H1 (cell line): ENCODE data around the gene DNAI2. TPM values are rescaled to one million over a fixed set of nuclear protein-coding genes. Genes with fewer than 3 reads are reported as not detected.

ENCODE experiments used
- CTCF ChIA-PET: fragments of 300-600 bp; sonication (Branson Sonifier 250); formaldehyde crosslinking; loops from one replicate; lab custom pipeline; 2021; ENCODE audit not compliant: partially characterized antibody; lab: Charles Lee
- POLR2A ChIA-PET: fragments of 300-600 bp; sonication (Branson Sonifier 250); formaldehyde crosslinking; loops from one replicate; lab custom pipeline; 2021; ENCODE audit warnings: inconsistent platforms; ENCODE audit not compliant: partially characterized antibody; lab: Charles Lee
- DNase-seq, 2 experiments: peaks; one replicate each; pipeline versions ENCODE4 v3.0.0 to v3.0.0-alpha.2; 2010 to 2022; ENCODE audit warnings: low spot score in 2 of 2, low read depth in 1 of 2, mixed read lengths in 1 of 2
- FAIRE-seq: peaks from 2 replicates; lab custom pipeline; 2011; peaks lifted over from hg19 to GRCh38; lab: Jason Lieb, UNC
- H2AFZ ChIP-seq: 2 replicates; pipeline ENCODE4 v1.8.1; 2012; ENCODE audit warnings: low read length, inconsistent platforms
- H2AK5ac ChIP-seq: 2 replicates; pipeline ENCODE4 v1.6.1; 2013; ENCODE audit warnings: low read depth, low read length
- H2BK120ac ChIP-seq: replicated peaks from 2 replicates; pipeline ENCODE3; 2013; ENCODE audit warnings: low read depth, low read length, inconsistent platforms
- H2BK12ac ChIP-seq: 2 replicates; pipeline ENCODE4 v1.6.1; 2013; ENCODE audit warnings: low read depth, low read length
- H2BK15ac ChIP-seq: 2 replicates; pipeline ENCODE4 v1.6.1; 2013; ENCODE audit warnings: low read length
- H2BK20ac ChIP-seq: 2 replicates; pipeline ENCODE4 v1.6.1; 2013; ENCODE audit warnings: low read length
- H2BK5ac ChIP-seq: 2 replicates; pipeline ENCODE4 v1.6.1; 2013; ENCODE audit warnings: low read depth, low read length
- H3K14ac ChIP-seq: 2 replicates; pipeline ENCODE4 v1.6.1; 2013; ENCODE audit warnings: inconsistent platforms; ENCODE audit not compliant: insufficient read length
- H3K18ac ChIP-seq: 2 replicates; pipeline ENCODE4 v1.6.1; 2013; ENCODE audit warnings: low read length; ENCODE audit errors: extremely low read depth
- H3K23ac ChIP-seq: 2 replicates; pipeline ENCODE4 v1.6.1; 2013; ENCODE audit warnings: inconsistent platforms; ENCODE audit not compliant: insufficient read length
- H3K23me2 ChIP-seq: 2 replicates; pipeline ENCODE4 v1.6.1; 2013; ENCODE audit warnings: low read depth, low read length
- H3K27ac ChIP-seq: 2 replicates; pipeline ENCODE4 v1.6.1; 2011; ENCODE audit warnings: low read depth, low read length, inconsistent platforms
- H3K27me3 ChIP-seq, 4 experiments: replicated peaks in 1 of 4; 1 replicate in 1 of 4; 2 replicates in 3 of 4; pipeline versions ENCODE4 v1.6.1 to v1.8.1; 2011 to 2013; ENCODE audit warnings: low read length in 3 of 4, mild to moderate bottlenecking in 3 of 4, inconsistent platforms in 2 of 4, mixed read lengths in 2 of 4, moderate library complexity in 1 of 4; ENCODE audit not compliant: control insufficient read depth in 3 of 4, insufficient read depth in 3 of 4; ENCODE audit errors: extremely low read depth in 1 of 4
- H3K36me3 ChIP-seq, 4 experiments: 2 replicates each; pipeline versions ENCODE4 v1.6.1 to v1.8.1; 2011 to 2013; ENCODE audit warnings: mild to moderate bottlenecking in 4 of 4, low read length in 3 of 4, moderate library complexity in 2 of 4, control low read depth in 1 of 4, inconsistent platforms in 1 of 4; ENCODE audit not compliant: insufficient read depth in 4 of 4, control insufficient read depth in 2 of 4
- H3K4ac ChIP-seq: replicated peaks from 2 replicates; pipeline ENCODE3; 2013; ENCODE audit warnings: low read length, low read depth, mixed read lengths, inconsistent platforms; ENCODE audit not compliant: insufficient read length
- H3K4me1 ChIP-seq, 4 experiments: replicated peaks in 1 of 4; 1 replicate in 1 of 4; 2 replicates in 3 of 4; pipeline versions ENCODE4 v1.6.1 to v1.8.1; 2011 to 2013; ENCODE audit warnings: low read length in 3 of 4, inconsistent platforms in 2 of 4, mixed read lengths in 1 of 4; ENCODE audit not compliant: insufficient read depth in 4 of 4, control insufficient read depth in 3 of 4
- H3K4me2 ChIP-seq, 2 experiments: 2 replicates each; pipeline versions ENCODE4 v1.6.1 to v1.8.1; 2011 to 2013; ENCODE audit warnings: low read depth in 2 of 2, low read length in 2 of 2, control low read depth in 1 of 2, inconsistent platforms in 1 of 2, mild to moderate bottlenecking in 1 of 2; ENCODE audit not compliant: insufficient read depth in 1 of 2
- H3K4me3 ChIP-seq, 4 experiments: fragments of 200-600, 300-600 bp in 1 of 4; sonication (generic), shearing (Covaris generic), sonication (Bioruptor Twin) in 1 of 4; 2 replicates each; pipeline versions ENCODE4 v1.5.1 to v1.8.1; 2011 to 2016; ENCODE audit warnings: low read length in 4 of 4, low read depth in 3 of 4, control low read depth in 2 of 4, inconsistent platforms in 2 of 4, mild to moderate bottlenecking in 2 of 4, mixed read lengths in 1 of 4, moderate library complexity in 1 of 4; ENCODE audit not compliant: insufficient read depth in 2 of 4; ENCODE audit errors: extremely low read depth in 1 of 4
- H3K56ac ChIP-seq: replicated peaks from 2 replicates; pipeline ENCODE3; 2013; ENCODE audit warnings: low read depth, mild to moderate bottlenecking, mixed read lengths, low read length, inconsistent platforms; ENCODE audit not compliant: insufficient read length
- H3K79me1 ChIP-seq: 2 replicates; pipeline ENCODE4 v1.6.1; 2013; ENCODE audit warnings: low read depth, low read length, control low read depth
- H3K79me2 ChIP-seq, 2 experiments: 2 replicates each; pipeline versions ENCODE4 v1.6.1 to v1.8.1; 2012 to 2013; ENCODE audit warnings: low read length in 2 of 2, mild to moderate bottlenecking in 2 of 2, inconsistent platforms in 1 of 2; ENCODE audit not compliant: insufficient read depth in 2 of 2, control insufficient read depth in 1 of 2
- H3K9ac ChIP-seq, 4 experiments: replicated peaks in 1 of 4; 1 replicate in 1 of 4; 2 replicates in 3 of 4; pipeline versions ENCODE4 v1.6.1 to v1.8.1; 2011 to 2013; ENCODE audit warnings: low read depth in 3 of 4, low read length in 3 of 4, control low read depth in 2 of 4, mild to moderate bottlenecking in 2 of 4, moderate library complexity in 2 of 4, inconsistent platforms in 1 of 4; ENCODE audit errors: extremely low read depth in 1 of 4
- H3K9me3 ChIP-seq, 2 experiments: 2 replicates each; pipeline versions ENCODE4 v1.6.1 to v1.8.1; 2012 to 2013; ENCODE audit warnings: mild to moderate bottlenecking in 2 of 2, moderate library complexity in 2 of 2, control low read depth in 1 of 2, inconsistent platforms in 1 of 2, low read depth in 1 of 2, low read length in 1 of 2, mixed read lengths in 1 of 2; ENCODE audit not compliant: insufficient read depth in 2 of 2
- H4K20me1 ChIP-seq, 2 experiments: replicated peaks in 1 of 2; 2 replicates each; pipeline versions ENCODE3 to v1.8.1; 2011 to 2013; ENCODE audit warnings: inconsistent platforms in 2 of 2, low read length in 2 of 2, mild to moderate bottlenecking in 1 of 2; ENCODE audit not compliant: insufficient read depth in 2 of 2, control insufficient read depth in 1 of 2
- H4K5ac ChIP-seq: 2 replicates; pipeline ENCODE4 v1.6.1; 2013; ENCODE audit warnings: low read length, low read depth, mixed read lengths, inconsistent platforms; ENCODE audit not compliant: insufficient read length
- H4K8ac ChIP-seq: 2 replicates; pipeline ENCODE4 v1.8.0; 2013; ENCODE audit warnings: mild to moderate bottlenecking, moderate library complexity, low read length, inconsistent platforms; ENCODE audit not compliant: insufficient read depth; ENCODE audit errors: extremely low read depth
- H4K91ac ChIP-seq: replicated peaks from 2 replicates; pipeline ENCODE3; 2013; ENCODE audit warnings: low read length, mixed read lengths, inconsistent platforms; ENCODE audit not compliant: insufficient read length
- CREB1 ChIP-seq: IDR thresholded peaks from 2 replicates; pipeline ENCODE4 v1.6.1; 2012; ENCODE audit warnings: inconsistent platforms
- WGBS, 2 experiments: shearing (Covaris generic) in 1 of 2; methylation state at CpG; one replicate each; pipeline versions ENCODE4 v1.1.6 to v1.1.7; 2013 to 2015; ENCODE audit warnings: low lambda C conversion rate in 2 of 2, mixed read lengths in 2 of 2, inconsistent platforms in 1 of 2, low coverage in 1 of 2, missing lambda C conversion rate in 1 of 2; ENCODE audit not compliant: insufficient replicate concordance in 2 of 2, insufficient coverage in 1 of 2, insufficient read length in 1 of 2; ENCODE audit errors: extremely low coverage in 1 of 2, missing lambda C conversion rate in 1 of 2; 5-methylcytosine and 5-hydroxymethylcytosine counted together
- polyA plus RNA-seq, 7 experiments: library from polyadenylated mRNA; depleted of rRNA in 3 of 7; stranded (reverse) in 5 of 7; unstranded in 2 of 7; fragments of >200 nt in 5 of 7; fragments of 200-250 nt in 2 of 7; gene quantifications; 1 replicate in 5 of 7; 2 replicates in 1 of 7; 4 replicates in 1 of 7; pipeline versions ENCODE4 v1.2.1 to v1.2.3, GENCODE V29; 2011 to 2013; ENCODE audit warnings: missing spikeins in 2 of 7, mixed read lengths in 2 of 7
- total RNA-seq: library from RNA; stranded (reverse); fragmentation: NEBNext Ultra II Directional; extraction: Animal tissue kit (Norgen Biotek cat#: 25700); gene quantifications from 2 replicates; pipeline ENCODE4 v1.2.1, GENCODE V29; 2021

DNAI2 gene
- total and polyA plus RNA-seq, 2 of the 8 experiments (the other 6 are each of a cell fraction or from before 2014, with no cell fraction given): 0.08 to 0.15 TPM

DNA sequence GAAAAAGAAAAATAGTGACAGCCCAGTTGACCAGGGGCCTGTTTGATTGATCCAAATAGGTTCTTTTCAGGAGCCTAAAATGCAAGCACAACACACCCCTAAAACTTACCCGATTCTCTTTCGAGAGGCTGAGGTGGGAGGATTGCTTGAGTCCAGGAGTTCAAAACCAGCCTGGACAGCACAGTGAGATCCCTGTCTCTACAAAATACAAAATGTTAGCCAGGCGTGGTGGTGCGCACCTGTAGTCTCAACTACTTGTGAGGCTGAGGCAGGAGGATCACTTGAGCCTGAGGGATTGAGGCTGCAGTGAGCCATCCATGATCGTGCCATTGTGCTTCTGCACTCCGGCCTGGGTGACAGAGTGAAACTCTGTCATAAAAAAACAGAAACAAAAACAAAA is 50.5 kb downstream of the DNAI2 start:
- Histone ChIP-seq H3K79me2 (no peaks in the 10 kb centered on the region), H3K4me1 (peaks cover 6 to 14% (median 12%) of the 10 kb centered on the region in 4 experiments; a peak in 6 of 7 replicates), H2BK15ac (no peak overlapping the region), H3K4ac (no peak overlapping the region), H2BK120ac (no peak overlapping the region), H4K20me1 (no peaks in the 10 kb centered on the region), H3K9ac (no peak overlapping the region), H3K27me3 (peaks cover 3 to 35% (median 27%) of the 10 kb centered on the region in 4 experiments), H2AK5ac (0 out of 2 replicates have a peak overlapping the region, but pooled peaks have one; percentile 40), H2AFZ (no peak overlapping the region), H3K23ac (no peak overlapping the region), H2BK5ac (no peak overlapping the region), H3K18ac (no peak overlapping the region), H3K14ac (no peak overlapping the region), H3K9me3 (no peaks in the 10 kb centered on the region), H3K27ac (no peak overlapping the region), H3K79me1 (no peaks in the 10 kb centered on the region), H4K5ac (no peak overlapping the region), H3K56ac (no peak overlapping the region), H3K4me2 (no peak overlapping the region), H4K8ac (no peak overlapping the region), H2BK12ac (no peak overlapping the region), H3K23me2 (peaks cover 8% of the 10 kb centered on the region), H2BK20ac (no peak overlapping the region), H3K4me3 (no peak overlapping the region), H4K91ac (no peak overlapping the region), H3K36me3 (no peaks in the 10 kb centered on the region)
- POLR2A ChIA-PET: interaction anchor here (0.6 kb wide), 1 partner anchor 66 kb away, joined by 3 read pairs; no protein-coding TSS in a partner anchor
- no peak for TF ChIP-seq CREB1
- 89% methylated on average over 6 of the region's 6 CpGs; no CpG with 5 or more reads in 1 of the 2 experiments for WGBS, 2 experiments
- CTCF ChIA-PET: interaction anchor here (0.6 to 1.2 kb wide), 4 partner anchors 13 to 55 kb away, joined by 3 read pairs; no protein-coding TSS in a partner anchor
- no peak for FAIRE-seq
- DNase-seq: no peak
